ENCODE measurements around the gene LRRN2. TPM values are rescaled to one million over a fixed set of nuclear protein-coding genes. Genes with fewer than 3 reads are reported as not detected.
"Not testable (repeated sequence)": the region's sequence is repeated elsewhere in the genome, so short reads cannot be mapped to it uniquely, and the experiment has no call there.

The LRRN2 gene
- polyA plus RNA-seq, 4 donors: 11.3 to 15.3 (median 12.6) TPM

GRCh38 chr1:204578867-204579664 lies 106.5 kb downstream of the LRRN2 start:
- no peak for DNase-seq (ENCODE audit: low read depth in 4 of 4, low spot score in 2 of 4)

- no peak for DNase-seq (ENCODE audit: low read depth in 4 of 4, low spot score in 2 of 4)
Observed at GRCh38 chr1:204577794-204578478, 107.6 kb downstream of the LRRN2 start.

- no peak for DNase-seq (ENCODE audit: low read depth in 4 of 4, low spot score in 2 of 4)
Observed at GRCh38 chr1:204576422-204576821, 109.1 kb downstream of the LRRN2 start.

- no peak for DNase-seq (ENCODE audit: low read depth in 4 of 4, low spot score in 2 of 4)
Observed at GRCh38 chr1:204575221-204576190, 110.0 kb downstream of the LRRN2 start.

GRCh38 chr1:204574865-204575163 lies 110.7 kb downstream of the LRRN2 start:
- DNase-seq (ENCODE audit: low read depth in 4 of 4, low spot score in 2 of 4): no peak

GRCh38 chr1:204574016-204574864 lies 111.3 kb downstream of the LRRN2 start:
- no peak for DNase-seq (ENCODE audit: low read depth in 4 of 4, low spot score in 2 of 4)

GRCh38 chr1:204572923-204573922 lies 112.3 kb downstream of the LRRN2 start:
- DNase-seq (ENCODE audit: low read depth in 4 of 4, low spot score in 2 of 4): no peak

- DNase-seq (ENCODE audit: low read depth in 4 of 4, low spot score in 2 of 4): no peak
Observed at GRCh38 chr1:204571631-204572030, 113.9 kb downstream of the LRRN2 start.

- DNase-seq (ENCODE audit: low read depth in 4 of 4, low spot score in 2 of 4): no peak
Observed at GRCh38 chr1:204571128-204571527, 114.4 kb downstream of the LRRN2 start.

GRCh38 chr1:204570021-204570420 lies 115.5 kb downstream of the LRRN2 start:
- not testable (repeated sequence) for DNase-seq (ENCODE audit: low read depth in 4 of 4, low spot score in 2 of 4)

GRCh38 chr1:204569478-204569877 lies 116.1 kb downstream of the LRRN2 start:
- no peak for DNase-seq (ENCODE audit: low read depth in 4 of 4, low spot score in 2 of 4)

GRCh38 chr1:204568576-204569315 lies 116.8 kb downstream of the LRRN2 start:
- DNase-seq (ENCODE audit: low read depth in 4 of 4, low spot score in 2 of 4): no peak

Other genes starting within 250 kb of the LRRN2 start
- gene PIK3C2B, start 190.9 kb downstream of the LRRN2 start, polyA plus RNA-seq (ENCODE audit: insufficient read length in 4 of 4): 10 to 100 TPM; 13.2 to 28.7 (median 20.1) TPM
- 10 to 100 TPM; 15.9 to 85.8 (median 40.8) TPM for gene MDM4, start 169.3 kb downstream of the LRRN2 start, polyA plus RNA-seq (ENCODE audit: insufficient read length in 4 of 4)
- 10 to 100 TPM; 12.1 to 40.5 (median 16.4) TPM for gene NFASC, start 185.1 kb upstream of the LRRN2 start, polyA plus RNA-seq (ENCODE audit: insufficient read length in 4 of 4)

Data from left renal cortex interstitium (tissue), 4 donors.